Fibroblast of villous mesenchyme (primary cell): ENCODE data around the gene ASB17. TPM values are rescaled to one million over a fixed set of nuclear protein-coding genes. Genes with fewer than 3 reads are reported as not detected.
A peak's percentile ranks its signal among the peaks of the same experiment; 100 is the strongest.

Experiments
- DNase-seq: peaks from one replicate; pipeline ENCODE4 v3.0.0-alpha.2; 2010; ENCODE audit warnings: low read depth
- H3K4me3 ChIP-seq: 2 replicates; pipeline ENCODE4 v1.5.1; 2011; ENCODE audit warnings: low read depth, mild to moderate bottlenecking, low read length
- CTCF ChIP-seq: IDR thresholded peaks from 2 replicates; pipeline ENCODE4 v1.5.1; 2012; ENCODE audit warnings: low read depth, mild to moderate bottlenecking, low read length; ENCODE audit not compliant: insufficient read depth
- total RNA-seq: library from RNA; depleted of rRNA; stranded (reverse); fragments of >200 nt; gene quantifications from 2 replicates; pipeline ENCODE4 v1.2.3, GENCODE V29; 2012

The ASB17 gene
- total RNA-seq, 1 donor: not detected

GRCh38 chr1:75916834-75917233, 15.4 kb downstream of the ASB17 start:
- no peak for TF ChIP-seq CTCF
- DNase-seq: no peak
- H3K4me3 ChIP-seq: no peak overlapping the region

- peak; percentile 64 for TF ChIP-seq CTCF
- H3K4me3 ChIP-seq: no peak overlapping the region
- DNase-seq: peak; percentile 45
These were observed 23.5 kb downstream of the ASB17 start for GRCh38 chr1:75908717-75909152.

GRCh38 chr1:75901371-75901770, 30.8 kb downstream of the ASB17 start:
- no peak overlapping the region for H3K4me3 ChIP-seq
- no peak for DNase-seq
- no peak for TF ChIP-seq CTCF

GRCh38 chr1:75884437-75884836, 47.8 kb downstream of the ASB17 start:
- TF ChIP-seq CTCF: no peak
- no peak overlapping the region for H3K4me3 ChIP-seq
- no peak for DNase-seq

- H3K4me3 ChIP-seq: no peak overlapping the region
- DNase-seq: no peak
- no peak for TF ChIP-seq CTCF
These were observed 52.2 kb downstream of the ASB17 start for GRCh38 chr1:75879985-75880384.

- H3K4me3 ChIP-seq: no peak overlapping the region
- no peak for TF ChIP-seq CTCF
- DNase-seq: no peak
These were observed 61.3 kb downstream of the ASB17 start for GRCh38 chr1:75870951-75871350.

Other genes starting within 250 kb of the ASB17 start
- gene ACADM, start 207.7 kb downstream of the ASB17 start, total RNA-seq: 27.1 and 31.5 TPM in 2 replicates
- gene RABGGTB, start 146.1 kb downstream of the ASB17 start, total RNA-seq: 83.8 and 91.5 TPM in 2 replicates
- under 0.01 and 0.43 TPM in 2 replicates for gene MSH4, start 135.5 kb downstream of the ASB17 start, total RNA-seq
- 1.3 TPM in 2 replicates for gene ST6GALNAC3, start 142.3 kb upstream of the ASB17 start, total RNA-seq